K562 (cell line): ENCODE measurements around the gene COL9A2. TPM values are rescaled to one million over a fixed set of nuclear protein-coding genes. Genes with fewer than 3 reads are reported as not detected.

Source experiments
- ATAC-seq: fragments of 200-7000 bp; cut with Tn5 transposase; 3 replicates; pipeline ENCODE4 v1.9.1; 2020; ENCODE audit warnings: moderate library complexity
- BruUV-seq: library from RNA; stranded (reverse); fragments of 400-500 nt; replicated peaks from 2 replicates; lab custom pipeline; 2021; lab: Mats Ljungman, UMichigan
- CTCF ChIA-PET: fragments of 300-600 bp; formaldehyde crosslinking; extraction: SDS; loops from one replicate; lab custom pipeline; 2021; ENCODE audit warnings: low intra/inter-chr PET ratio; lab: Yijun Ruan, JAX
- POLR2A ChIA-PET: fragments of 300-600, 350-650 bp; sonication (Branson Sonifier 250); formaldehyde crosslinking; extraction: SDS; loops from one replicate; lab custom pipeline; 2021; ENCODE audit warnings: antibody characterized with exemption, inconsistent platforms; lab: Yijun Ruan, JAX
- DNase-seq, 4 experiments: peaks; one replicate each; pipeline versions ENCODE4 v3.0.0 to v3.0.0-alpha.2; 2011 to 2018; ENCODE audit warnings: low spot score in 3 of 4, mixed read lengths in 3 of 4; ENCODE audit errors: extremely low read depth in 1 of 4
- FAIRE-seq: peaks from 2 replicates; lab custom pipeline; 2011; peaks lifted over from hg19 to GRCh38; lab: Jason Lieb, UNC
- H2AFZ ChIP-seq: 2 replicates; pipeline ENCODE4 v1.6.0; 2011; ENCODE audit warnings: low read depth, low read length, control low read depth, inconsistent platforms
- H3K27ac ChIP-seq: fragments of 200-600 bp; 3 replicates; pipeline ENCODE4 v1.8.0; 2011; ENCODE audit warnings: low read depth, mild to moderate bottlenecking, control low read depth, inconsistent platforms, low read length, moderate library complexity, mixed read lengths; ENCODE audit errors: extremely low read depth
- H3K27me3 ChIP-seq, 2 experiments: fragments of 300-600 bp in 1 of 2; 2 replicates in 1 of 2; 3 replicates in 1 of 2; pipeline versions ENCODE4 v1.6.0 to v1.8.0; 2011; ENCODE audit warnings: inconsistent platforms in 2 of 2, low read length in 2 of 2, mild to moderate bottlenecking in 1 of 2, mixed read lengths in 1 of 2, moderate library complexity in 1 of 2; ENCODE audit not compliant: control insufficient read depth in 2 of 2, insufficient read depth in 2 of 2
- H3K36me3 ChIP-seq: fragments of 300-600 bp; 3 replicates; pipeline ENCODE4 v1.8.0; 2011; ENCODE audit warnings: mild to moderate bottlenecking, low read length, inconsistent platforms; ENCODE audit not compliant: control insufficient read depth, insufficient read depth
- H3K4me1 ChIP-seq, 2 experiments: fragments of 200-600 bp in 1 of 2; replicated peaks in 1 of 2; 2 replicates in 1 of 2; 3 replicates in 1 of 2; pipeline versions ENCODE4 v1.5.1 to v1.8.0; 2011; ENCODE audit warnings: inconsistent platforms in 2 of 2, low read length in 2 of 2, mild to moderate bottlenecking in 1 of 2, mixed read lengths in 1 of 2, moderate library complexity in 1 of 2; ENCODE audit not compliant: control insufficient read depth in 2 of 2, insufficient read depth in 2 of 2
- H3K4me2 ChIP-seq: 2 replicates; pipeline ENCODE4 v1.6.1; 2011; ENCODE audit warnings: low read length, control low read depth, inconsistent platforms, mixed read lengths; ENCODE audit not compliant: insufficient read depth
- H3K4me3 ChIP-seq: fragments of 200-600 bp; sonication (generic), shearing (Covaris generic); 2 replicates; pipeline ENCODE4 v1.5.1; 2016; ENCODE audit warnings: control low read depth, inconsistent platforms
- H3K79me2 ChIP-seq: fragments of 200-600 bp; 3 replicates; pipeline ENCODE4 v1.8.0; 2011; ENCODE audit warnings: low read length, inconsistent platforms; ENCODE audit not compliant: control insufficient read depth, insufficient read depth
- H3K9ac ChIP-seq, 2 experiments: 2 replicates each; pipeline versions ENCODE4 v1.6.0 to v1.6.1; 2011; ENCODE audit warnings: low read depth in 2 of 2, low read length in 2 of 2, control low read depth in 1 of 2, inconsistent platforms in 1 of 2, mild to moderate bottlenecking in 1 of 2, mixed read lengths in 1 of 2; ENCODE audit not compliant: insufficient read depth in 1 of 2
- H3K9me1 ChIP-seq: one replicate; pipeline ENCODE4 v1.6.0; 2011; ENCODE audit warnings: inconsistent platforms, mild to moderate bottlenecking, low read length, moderate library complexity; ENCODE audit not compliant: control insufficient read depth, insufficient read depth
- H3K9me3 ChIP-seq: replicated peaks from 2 replicates; pipeline ENCODE4 v1.5.1; 2011; ENCODE audit warnings: low read depth, low read length, inconsistent platforms; ENCODE audit not compliant: control insufficient read depth, insufficient read depth
- H4K20me1 ChIP-seq: replicated peaks from 2 replicates; pipeline ENCODE4 v1.6.1; 2011; ENCODE audit warnings: low read length, inconsistent platforms, mixed read lengths; ENCODE audit not compliant: control insufficient read depth, insufficient read depth
- ARID1B ChIP-seq: fragments of 450-650 bp; IDR thresholded peaks from 2 replicates; pipeline ENCODE4 v1.6.1; 2016; ENCODE audit warnings: antibody characterized with exemption, mild to moderate bottlenecking, inconsistent platforms
- C11orf30 ChIP-seq: fragments of 450-650 bp; IDR thresholded peaks from 2 replicates; pipeline ENCODE4 v1.6.1; 2016; ENCODE audit warnings: low read depth, mild to moderate bottlenecking
- E2F6 ChIP-seq, 2 experiments: IDR thresholded peaks; 2 replicates each; pipeline ENCODE4 v1.6.1; 2011; ENCODE audit warnings: borderline replicate concordance in 1 of 2, control low read depth in 1 of 2, low read depth in 1 of 2, low read length in 1 of 2, mild to moderate bottlenecking in 1 of 2, mixed read lengths in 1 of 2, moderate library complexity in 1 of 2; ENCODE audit not compliant: insufficient read depth in 1 of 2, insufficient read length in 1 of 2, poor library complexity in 1 of 2, severe bottlenecking in 1 of 2; ENCODE audit errors: extremely low read depth in 1 of 2
- GATA2 ChIP-seq: sonication (generic); formaldehyde crosslinking; IDR thresholded peaks from 2 replicates; pipeline ENCODE4 v1.4.0; 2020; ENCODE audit warnings: mild to moderate bottlenecking, missing genetic modification reagents
- HDAC8 ChIP-seq: fragments of 450-650 bp; IDR thresholded peaks from 2 replicates; pipeline ENCODE4 v1.6.1; 2016; ENCODE audit warnings: mild to moderate bottlenecking, missing genetic modification characterization, moderate library complexity, missing compliant biosample characterization
- KDM2B ChIP-seq: fragments of 250-450 bp; sonication (Bioruptor Pico); IDR thresholded peaks from 2 replicates; pipeline ENCODE4 v1.8.0; 2021; ENCODE audit warnings: mild to moderate bottlenecking, moderate library complexity
- MAZ ChIP-seq, 2 experiments: fragments of 450-650 bp in 1 of 2; sonication (generic) in 1 of 2; formaldehyde crosslinking; IDR thresholded peaks in 1 of 2; conservative IDR thresholded peaks in 1 of 2; 2 replicates each; pipeline versions ENCODE4 v1.4.0 to v1.5.0; 2020; ENCODE audit warnings: mild to moderate bottlenecking in 1 of 2, missing genetic modification reagents in 1 of 2
- MEF2A ChIP-seq: IDR thresholded peaks from 2 replicates; pipeline ENCODE4 v1.6.1; 2011; ENCODE audit warnings: low read depth, mild to moderate bottlenecking, low read length, moderate library complexity; ENCODE audit not compliant: control insufficient read depth
- NR3C1 ChIP-seq: sonication (generic); formaldehyde crosslinking; IDR thresholded peaks from 2 replicates; pipeline ENCODE4 v1.8.1; 2022; ENCODE audit warnings: missing genetic modification reagents
- TCFL5 ChIP-seq: fragments of 250-450 bp; sonication (Bioruptor Pico); conservative IDR thresholded peaks from 2 replicates; pipeline ENCODE4 v1.6.1; 2021; ENCODE audit warnings: mild to moderate bottlenecking, moderate library complexity, matching md5 sums
- ZEB2 ChIP-seq: fragments of 450-650 bp; IDR thresholded peaks from 2 replicates; pipeline ENCODE4 v1.6.1; 2016
- ZNF121 ChIP-seq: sonication (generic); formaldehyde crosslinking; conservative IDR thresholded peaks from 2 replicates; pipeline ENCODE4 v1.8.0; 2022; ENCODE audit warnings: missing genetic modification reagents
- ZNF592 ChIP-seq: fragments of 450-650 bp; IDR thresholded peaks from 2 replicates; pipeline ENCODE4 v1.6.1; 2017; ENCODE audit warnings: antibody characterized with exemption, mild to moderate bottlenecking
- ZNF707 ChIP-seq: fragments of 250-450 bp; sonication (Bioruptor Pico); conservative IDR thresholded peaks from 2 replicates; pipeline ENCODE4 v1.8.0; 2022; ENCODE audit warnings: inconsistent platforms, mild to moderate bottlenecking, moderate library complexity
- ZNF79 ChIP-seq: fragments of 250-450 bp; sonication (Bioruptor Pico); IDR thresholded peaks from 2 replicates; pipeline ENCODE4 v1.4.0; 2020; ENCODE audit warnings: low read depth, mild to moderate bottlenecking, moderate library complexity
- WGBS: fragments of 100-300 bp; shearing (Covaris generic); methylation state at CpG from one replicate; pipeline ENCODE4 v1.1.6; 2016; ENCODE audit warnings: low coverage, mixed read lengths; ENCODE audit not compliant: insufficient coverage; ENCODE audit errors: missing lambda C conversion rate; 5-methylcytosine and 5-hydroxymethylcytosine counted together
- in situ Hi-C: fragments of 300-500 bp; cut with MboI; formaldehyde crosslinking; loops from 4 replicates; pipeline ENCODE4 v1.15.0; 2018; ENCODE audit warnings: inconsistent platforms, mixed read lengths
- intact Hi-C: fragments of 100-400 bp; cut with micrococcal nuclease; formaldehyde crosslinking; loops from 2 replicates; pipeline ENCODE4 v1.14.2; 2022
- polyA plus RNA-seq, 8 experiments: library from polyadenylated mRNA; depleted of rRNA in 4 of 8; stranded (reverse) in 5 of 8; unstranded in 3 of 8; fragments of >200 nt; fragmentation: Nextera tagmentation in 2 of 8; fragmentation: Illumina TruSeq in 1 of 8; extraction: Ambion mirVana in 2 of 8; extraction: Trizol in 1 of 8; gene quantifications; 2 replicates each; pipeline versions ENCODE4 v1.2.1 to v1.2.3, GENCODE V29; 2011 to 2014; ENCODE audit warnings: inconsistent platforms in 1 of 8, missing spikeins in 1 of 8
- total RNA-seq, 7 experiments: library from RNA; depleted of rRNA in 6 of 7; stranded (reverse); fragments of >200 nt in 6 of 7; fragmentation: Illumina TruSeq in 2 of 7; extraction: Trizol in 2 of 7; gene quantifications; 2 replicates each; pipeline versions ENCODE4 v1.2.1 to v1.2.3, GENCODE V29; 2011 to 2021; ENCODE audit warnings: low replicate concordance in 1 of 7

Gene COL9A2
- total and polyA plus RNA-seq, 9 of the 15 experiments (the other 6 are each of a cell fraction or from before 2014, with no cell fraction given): 0.03 to 2.2 (median 0.31) TPM

DNA sequence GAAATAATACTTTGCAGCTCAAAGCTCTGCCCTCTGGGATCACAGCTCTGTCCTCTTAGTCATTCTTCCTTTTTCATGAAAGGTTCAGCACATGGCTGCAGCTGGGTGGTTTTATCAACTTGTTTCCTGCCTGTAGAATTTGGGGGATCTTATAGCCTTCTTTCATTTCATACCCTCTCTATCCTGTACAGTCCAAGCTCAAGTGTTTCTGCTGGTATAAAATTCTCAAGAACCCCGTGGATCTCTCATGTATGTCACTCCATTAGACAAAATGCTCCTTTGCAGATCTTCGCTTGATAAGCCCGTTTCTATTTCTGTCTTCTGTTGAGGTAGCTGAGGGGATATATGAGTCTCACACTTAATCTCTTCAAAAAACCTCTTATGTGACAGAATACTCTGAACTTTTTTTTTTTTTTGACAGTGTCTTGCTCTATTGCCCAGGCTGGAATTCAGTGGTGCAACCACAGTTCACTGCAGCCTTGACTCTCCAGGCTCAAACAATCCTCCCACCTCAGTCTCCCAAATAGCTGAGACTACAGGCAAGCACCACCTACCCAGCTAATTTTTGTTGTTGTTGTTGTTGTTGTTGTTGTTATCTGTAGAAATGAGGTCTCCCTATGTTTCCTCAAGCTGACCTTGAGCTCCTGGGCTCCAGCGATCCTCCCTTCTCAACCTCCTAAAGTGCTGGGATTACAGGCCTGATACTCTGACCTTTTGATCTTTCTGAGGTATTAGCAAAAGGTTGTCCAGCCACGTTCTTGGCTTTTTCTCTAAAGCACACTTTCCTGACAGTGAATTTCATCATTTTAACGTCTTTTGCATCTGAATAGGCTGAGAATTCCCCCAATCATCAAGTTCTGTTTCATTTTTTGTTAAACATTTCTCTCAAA is 24.6 kb upstream of the COL9A2 start:
- H3K79me2 ChIP-seq: no peaks in the 10 kb centered on the region
- ChIA-PET POLR2A (interaction anchor here (0.6 to 0.9 kb wide), 3 partner anchors 21 to 295 kb away, joined by 3 read pairs; no protein-coding TSS in a partner anchor), CTCF (no interaction called here)
- ATAC-seq (no peak), DNase-seq (peak in 1 of 4 experiments; percentile 28), FAIRE-seq (peak; percentile 49)
- H3K4me3 ChIP-seq: no peak overlapping the region
- peaks cover 15 to 21% of the 10 kb centered on the region in 2 experiments; a peak in 4 of 5 replicates for H3K4me1 ChIP-seq
- no peaks in the 10 kb centered on the region for H4K20me1 ChIP-seq
- H3K27ac ChIP-seq: no peak overlapping the region
- H3K4me2 ChIP-seq: no peak overlapping the region
- H3K9me3 ChIP-seq: no peaks in the 10 kb centered on the region
- no peak overlapping the region for H3K9ac ChIP-seq
- BruUV-seq: no TSS peak
- in situ Hi-C loops (no loop called here), intact Hi-C loops (no loop called here)
- H2AFZ ChIP-seq: peak overlapping the region; percentile 6; the same call in 1 of the 2 replicates
- 25% methylated on average over 6 of the region's 6 CpGs for WGBS
- no peaks in the 10 kb centered on the region for H3K9me1 ChIP-seq
- no peaks in the 10 kb centered on the region for H3K36me3 ChIP-seq
- H3K27me3 ChIP-seq: no peaks in the 10 kb centered on the region
- TF ChIP-seq MEF2A (peak; percentile 25; the same call in 1 of the 2 replicates), ARID1B (peak; percentile 10; the same call in 1 of the 2 replicates), ZNF707 (CRISPR knock-in tag) (no peak), ZEB2 (no peak), ZNF592 (no peak), HDAC8 (no peak), TCFL5 (CRISPR knock-in tag) (no peak), MAZ (CRISPR knock-in tag; conservative IDR thresholded peaks at IDR 0.05 in 1 of 2, IDR thresholded peaks at IDR 0.05 in 1 of 2) (no peak), NR3C1 (CRISPR knock-in tag) (no peak), GATA2 (CRISPR knock-in tag) (0 out of 2 replicates have a peak, but pooled peaks have one; percentile 17), E2F6 (IDR thresholded peaks at IDR 0.05; ENCODE audit: borderline replicate concordance in 1 of 2, extremely low read depth in 1 of 2, insufficient read depth in 1 of 2, insufficient read length in 1 of 2, low read depth in 1 of 2, low read length in 1 of 2, poor library complexity in 1 of 2, severe bottlenecking in 1 of 2) (no peak), KDM2B (CRISPR knock-in tag) (no peak), C11orf30 (no peak), ZNF79 (no peak), ZNF121 (CRISPR knock-in tag) (peak; percentile 69)
